ENCODE measurements around the gene PTPRO.

The PTPRO gene

GRCh38 chr12:15625075-15625474, 302.8 kb downstream of the PTPRO start:
- no peak for DNase-seq
- peaks cover 40 to 44% (median 42%) of the 10 kb centered on the region in 3 donors for H3K36me3 ChIP-seq
- H3K9me3 ChIP-seq, result no peaks in the 10 kb centered on the region
- intact Hi-C loops (cut with DNase I; ENCODE audit: low total_unique reads), result loop anchor here (10.0 kb wide), 1 partner anchor 160 kb away; the partner anchor contains the start of gene EPS8
- H3K4me3 ChIP-seq, result no peak overlapping the region
- no peaks in the 10 kb centered on the region for H3K27me3 ChIP-seq
- TF ChIP-seq CTCF (IDR thresholded peaks at IDR 0.05), result no peak
- peaks cover 0 to 66% (median 22%) of the 10 kb centered on the region in 4 donors for H3K4me1 ChIP-seq
- peak overlapping the region in 1 of 2 donors; percentile 83 for H3K27ac ChIP-seq

GRCh38 chr12:15627995-15628945, 306.0 kb downstream of the PTPRO start:
- peak overlapping the region; percentile 79 to 83 for H3K27ac ChIP-seq
- no peaks in the 10 kb centered on the region for H3K9me3 ChIP-seq
- no peak for DNase-seq
- peaks cover 0 to 88% (median 32%) of the 10 kb centered on the region in 4 donors for H3K4me1 ChIP-seq
- H3K36me3 ChIP-seq, result peaks cover 18 to 26% (median 22%) of the 10 kb centered on the region in 3 donors
- H3K4me3 ChIP-seq, result peak overlapping the region in 1 of 2 donors; percentile 32
- intact Hi-C loops (cut with DNase I; ENCODE audit: low total_unique reads), result loop anchor here (10.0 kb wide), 1 partner anchor 157 kb away; the partner anchor contains the start of gene EPS8
- no peaks in the 10 kb centered on the region for H3K27me3 ChIP-seq
- TF ChIP-seq CTCF (IDR thresholded peaks at IDR 0.05), result no peak

- H3K36me3 ChIP-seq, result peaks cover 10 to 17% (median 15%) of the 10 kb centered on the region in 3 donors
- H3K9me3 ChIP-seq, result no peaks in the 10 kb centered on the region
- H3K27ac ChIP-seq, result peak overlapping the region; percentile 79 to 83
- peak; percentile 84 to 91 for DNase-seq
- intact Hi-C loops (cut with DNase I; ENCODE audit: low total_unique reads), result loop anchor here (10.0 kb wide), 1 partner anchor 156 kb away; the partner anchor contains the start of gene EPS8
- H3K4me3 ChIP-seq, result no peak overlapping the region
- H3K27me3 ChIP-seq, result no peaks in the 10 kb centered on the region
- peaks cover 0 to 96% (median 32%) of the 10 kb centered on the region in 4 donors for H3K4me1 ChIP-seq
- no peak for TF ChIP-seq CTCF (IDR thresholded peaks at IDR 0.05)
Observed at GRCh38 chr12:15629108-15629507, 306.8 kb downstream of the PTPRO start.

- DNase-seq, result no peak
- peaks cover 0 to 97% (median 32%) of the 10 kb centered on the region in 4 donors for H3K4me1 ChIP-seq
- intact Hi-C loops (cut with DNase I; ENCODE audit: low total_unique reads), result loop anchor here (10.0 kb wide), 1 partner anchor 155 kb away; the partner anchor contains the start of gene EPS8
Observed at GRCh38 chr12:15629761-15630160, 307.5 kb downstream of the PTPRO start.

More at GRCh38 chr12:15629761-15630160, 307.5 kb downstream of the PTPRO start:
- no peaks in the 10 kb centered on the region for H3K9me3 ChIP-seq
- no peak for TF ChIP-seq CTCF (IDR thresholded peaks at IDR 0.05)
- peaks cover 7 to 11% (median 11%) of the 10 kb centered on the region in 3 donors for H3K36me3 ChIP-seq
- H3K27me3 ChIP-seq, result no peaks in the 10 kb centered on the region
- no peak overlapping the region for H3K4me3 ChIP-seq
- H3K27ac ChIP-seq, result peak overlapping the region; percentile 79 to 83
